Right cardiac atrium (tissue), 5 donors: ENCODE results near the gene ARL3. TPM values are rescaled to one million over a fixed set of nuclear protein-coding genes. Genes with fewer than 3 reads are reported as not detected.

Experiments
- ATAC-seq, 2 donors: fragments of 200-7000 bp; cut with Tn5 transposase; one replicate each; pipeline versions ENCODE4 v1.8.0 to v1.9.1; 2020; ENCODE audit warnings: moderate library complexity in 2 of 2, mild to moderate bottlenecking in 1 of 2
- DNase-seq, 3 donors: peaks; one replicate each; pipeline ENCODE4 v3.0.0-alpha.2; 2020
- H3K27ac ChIP-seq: one replicate; pipeline ENCODE4 v1.5.1; 2013; ENCODE audit warnings: mild to moderate bottlenecking, low read length, control low read depth, moderate library complexity
- H3K27me3 ChIP-seq: one replicate; pipeline ENCODE4 v1.6.1; 2013; ENCODE audit not compliant: control insufficient read depth, insufficient read depth
- H3K4me1 ChIP-seq: one replicate; pipeline ENCODE4 v1.6.1; 2013; ENCODE audit warnings: low read length; ENCODE audit not compliant: control insufficient read depth, insufficient read depth
- H3K4me3 ChIP-seq: one replicate; pipeline ENCODE4 v1.5.1; 2013; ENCODE audit warnings: low read length, control low read depth
- H3K9me3 ChIP-seq: one replicate; pipeline ENCODE4 v1.6.1; 2013; ENCODE audit warnings: low read length; ENCODE audit not compliant: control insufficient read depth
- WGBS: extraction: QIAGEN DNeasy Blood & Tissue Kit; methylation state at CpG from one replicate; pipeline ENCODE4 v1.1.7; 2013; 5-methylcytosine and 5-hydroxymethylcytosine counted together
- intact Hi-C, 4 donors: fragments of 100-400 bp; cut with DNase I; formaldehyde crosslinking; loops; one replicate each; pipeline versions ENCODE4 v1.11.0 to v1.14.0; 2022 to 2023
- polyA plus RNA-seq: library from polyadenylated mRNA; stranded (reverse); fragments of 200-250 nt; gene quantifications from one replicate; pipeline ENCODE4 v1.2.3, GENCODE V29; 2013
- total RNA-seq, 4 donors: library from RNA; stranded (reverse); fragmentation: NEBNext Ultra II Directional; extraction: Animal tissue kit (Norgen Biotek cat#: 25700); gene quantifications; one replicate each; pipeline ENCODE4 v1.2.1, GENCODE V29; 2021
- donor health status: healthy with polysubstance abuse.
- donor health status: DM: no; HTN: yes; CAD: no.
- donor health status: DM: no; HTN: no; CAD: no.
- donor health status: DM: no; HTN: yes; CAD: no; lungs with severe emphysema.
- donor health status: DM: yes; HTN: yes; CAD: no.

Gene ARL3
- total and polyA plus RNA-seq, 5 donors: 13.0 to 18.3 (median 15.2) TPM

GRCh38 chr10:102624751-102625645 is 89.2 kb downstream of the ARL3 start:
- intact Hi-C loops: no loop called here
- ATAC-seq: no peak
- no peaks in the 10 kb centered on the region for H3K9me3 ChIP-seq
- WGBS: 67% methylated on average over 12 of the region's 12 CpGs
- H3K27ac ChIP-seq: no peak overlapping the region
- no peak overlapping the region for H3K4me3 ChIP-seq
- no peaks in the 10 kb centered on the region for H3K27me3 ChIP-seq
- peaks cover 52% of the 10 kb centered on the region for H3K4me1 ChIP-seq
- peak in 2 of 3 donors; percentile 38 to 54 for DNase-seq

- Histone ChIP-seq H3K4me1 (peaks cover 60% of the 10 kb centered on the region), H3K9me3 (no peaks in the 10 kb centered on the region), H3K27me3 (no peaks in the 10 kb centered on the region), H3K4me3 (no peak overlapping the region), H3K27ac (no peak overlapping the region)
- intact Hi-C loops: no loop called here
- WGBS: 77% methylated on average over 3 of the region's 3 CpGs
- ATAC-seq (no peak), DNase-seq (peak; percentile 9 to 45 (median 31))
These were observed 90.1 kb downstream of the ARL3 start for GRCh38 chr10:102624094-102624493.

Other genes starting within 250 kb of the ARL3 start
- 100 to 1,000 TPM; 100 to 108 (median 107) TPM for gene ACTR1A, start 211.7 kb downstream of the ARL3 start, total RNA-seq
- 106 TPM for gene ACTR1A, start 211.7 kb downstream of the ARL3 start, polyA plus RNA-seq
- 10 to 100 TPM in 3 of 4 donors, 1 to 10 TPM in 1; 7.7 to 11.8 (median 11.4) TPM for gene SUFU, start 210.4 kb downstream of the ARL3 start, total RNA-seq
- gene SUFU, start 210.4 kb downstream of the ARL3 start, polyA plus RNA-seq: 6.7 TPM
- gene TRIM8, start 69.9 kb downstream of the ARL3 start, total RNA-seq: 100 to 1,000 TPM; 104 to 120 (median 109) TPM
- gene TRIM8, start 69.9 kb downstream of the ARL3 start, polyA plus RNA-seq: 71.4 TPM
- 1 to 10 TPM; 1.8 to 4.8 (median 2.4) TPM for gene SFXN2, start 239 bp upstream of the ARL3 start, total RNA-seq
- gene SFXN2, start 239 bp upstream of the ARL3 start, polyA plus RNA-seq: 1.8 TPM
- 10 to 100 TPM; 35.2 to 50.5 (median 37.8) TPM for gene WBP1L, start 29.6 kb upstream of the ARL3 start, total RNA-seq
- 19.1 TPM for gene WBP1L, start 29.6 kb upstream of the ARL3 start, polyA plus RNA-seq
- not detected for gene CYP17A1, start 123.0 kb upstream of the ARL3 start, total RNA-seq
- 0.11 TPM for gene CYP17A1, start 123.0 kb upstream of the ARL3 start, polyA plus RNA-seq
- 10 to 100 TPM; 17.7 to 25.8 (median 20.4) TPM for gene BORCS7, start 139.9 kb upstream of the ARL3 start, total RNA-seq
- gene BORCS7, start 139.9 kb upstream of the ARL3 start, polyA plus RNA-seq: 24.4 TPM
- 10 to 100 TPM in 3 of 4 donors, 1 to 10 TPM in 1; 10.0 to 17.5 (median 14.1) TPM for gene AS3MT, start 155.1 kb upstream of the ARL3 start, total RNA-seq
- gene AS3MT, start 155.1 kb upstream of the ARL3 start, polyA plus RNA-seq: 35.2 TPM
- 1 to 10 TPM; 3.6 to 4.6 (median 3.8) TPM for gene CNNM2, start 203.9 kb upstream of the ARL3 start, total RNA-seq
- gene CNNM2, start 203.9 kb upstream of the ARL3 start, polyA plus RNA-seq: 1.4 TPM